HG03439 (cell line): ENCODE measurements around the gene TBC1D16.

Source experiments
- ATAC-seq: cut with Tn5 transposase; IDR thresholded peaks from one replicate; pipeline ENCODE4 v1.9.1; 2021; ENCODE audit warnings: mild to moderate bottlenecking, moderate library complexity; ENCODE audit not compliant: unreplicated experiment

Gene TBC1D16

GRCh38 chr17:79954281-79955166 lies 81.1 kb downstream of the TBC1D16 start:
- ATAC-seq, result no peak

GRCh38 chr17:79953335-79953734 lies 82.3 kb downstream of the TBC1D16 start:
- ATAC-seq, result no peak

GRCh38 chr17:79952901-79953300 lies 82.8 kb downstream of the TBC1D16 start:
- no peak for ATAC-seq

- ATAC-seq, result no peak
Observed at GRCh38 chr17:79952265-79952877, 83.3 kb downstream of the TBC1D16 start.

GRCh38 chr17:79951361-79952264 lies 84.1 kb downstream of the TBC1D16 start:
- ATAC-seq, result no peak

- ATAC-seq, result no peak
Observed at GRCh38 chr17:79950751-79951150, 84.9 kb downstream of the TBC1D16 start.

- no peak for ATAC-seq
Observed at GRCh38 chr17:79950306-79950705, 85.4 kb downstream of the TBC1D16 start.

- ATAC-seq, result no peak
Observed at GRCh38 chr17:79949656-79950209, 85.9 kb downstream of the TBC1D16 start.

- ATAC-seq, result no peak
Observed at GRCh38 chr17:79948945-79949655, 86.6 kb downstream of the TBC1D16 start.

GRCh38 chr17:79948406-79948944 lies 87.2 kb downstream of the TBC1D16 start:
- no peak for ATAC-seq

GRCh38 chr17:79947351-79948031 lies 88.2 kb downstream of the TBC1D16 start:
- ATAC-seq, result no peak

- ATAC-seq, result no peak
Observed at GRCh38 chr17:79946352-79947231, 89.1 kb downstream of the TBC1D16 start.

GRCh38 chr17:79945591-79946255 lies 89.9 kb downstream of the TBC1D16 start:
- no peak for ATAC-seq

- ATAC-seq, result no peak
Observed at GRCh38 chr17:79944821-79945391, 90.8 kb downstream of the TBC1D16 start.

- no peak for ATAC-seq
Observed at GRCh38 chr17:79944251-79944812, 91.3 kb downstream of the TBC1D16 start.

GRCh38 chr17:79943347-79944241 lies 92.1 kb downstream of the TBC1D16 start:
- no peak for ATAC-seq
